Endothelial cell of umbilical vein (primary cell): ENCODE results near the gene SPECC1L. TPM values are rescaled to one million over a fixed set of nuclear protein-coding genes. Genes with fewer than 3 reads are reported as not detected.

Source experiments
- BruUV-seq: library from RNA; stranded (reverse); fragments of 400-500 nt; replicated peaks from 2 replicates; lab custom pipeline; 2021; lab: Mats Ljungman, UMichigan
- CTCF ChIA-PET: fragments of 300-600, 350-600 bp; sonication (Branson Sonifier 250); formaldehyde crosslinking; loops from one replicate; lab custom pipeline; 2021; ENCODE audit warnings: antibody characterized with exemption, inconsistent platforms; lab: Charles Lee
- POLR2A ChIA-PET: fragments of 300-600, 350-600 bp; sonication (Branson Sonifier 250); formaldehyde crosslinking; loops from one replicate; lab custom pipeline; 2021; ENCODE audit warnings: antibody characterized with exemption, inconsistent platforms; lab: Charles Lee
- DNase-seq: peaks from one replicate; pipeline ENCODE4 v3.0.0-alpha.2; 2011; ENCODE audit warnings: low read depth, low spot score
- FAIRE-seq: peaks from 2 replicates; lab custom pipeline; 2011; peaks lifted over from hg19 to GRCh38; lab: Jason Lieb, UNC
- H2AFZ ChIP-seq: 2 replicates; pipeline ENCODE4 v1.6.0; 2012; ENCODE audit warnings: low read depth, low read length, control low read depth, inconsistent platforms
- H3K27ac ChIP-seq: 2 replicates; pipeline ENCODE4 v1.5.1; 2011; ENCODE audit warnings: low read depth, mild to moderate bottlenecking, control low read depth, low read length, moderate library complexity; ENCODE audit not compliant: insufficient read depth
- H3K27me3 ChIP-seq, 2 experiments: 2 replicates each; pipeline versions ENCODE4 v1.6.0 to v1.6.1; 2011; ENCODE audit warnings: low read length in 2 of 2, mixed read lengths in 1 of 2; ENCODE audit not compliant: control insufficient read depth in 2 of 2, insufficient read depth in 2 of 2
- H3K36me3 ChIP-seq, 2 experiments: 2 replicates in 1 of 2; 3 replicates in 1 of 2; pipeline ENCODE4 v1.5.1; 2011; ENCODE audit warnings: low read length in 2 of 2, mild to moderate bottlenecking in 1 of 2, moderate library complexity in 1 of 2; ENCODE audit not compliant: control insufficient read depth in 2 of 2, insufficient read depth in 2 of 2; ENCODE audit errors: extremely low read depth in 1 of 2
- H3K4me1 ChIP-seq: 3 replicates; pipeline ENCODE4 v1.5.1; 2011; ENCODE audit warnings: mild to moderate bottlenecking, low read length; ENCODE audit not compliant: control insufficient read depth, insufficient read depth; ENCODE audit errors: extremely low read depth
- H3K4me2 ChIP-seq: 2 replicates; pipeline ENCODE4 v1.6.1; 2011; ENCODE audit warnings: low read length, control low read depth, mixed read lengths; ENCODE audit not compliant: insufficient read depth
- H3K4me3 ChIP-seq, 3 experiments: fragments of 200-600 bp in 1 of 3; sonication (generic), shearing (Covaris generic) in 1 of 3; replicated peaks in 1 of 3; 2 replicates each; pipeline ENCODE4 v1.5.1; 2011 to 2016; ENCODE audit warnings: control low read depth in 3 of 3, low read length in 3 of 3, mild to moderate bottlenecking in 2 of 3, inconsistent platforms in 1 of 3, low read depth in 1 of 3, moderate library complexity in 1 of 3; ENCODE audit not compliant: insufficient read depth in 1 of 3
- H3K79me2 ChIP-seq: 2 replicates; pipeline ENCODE4 v1.6.0; 2012; ENCODE audit warnings: low read length, inconsistent platforms; ENCODE audit not compliant: control insufficient read depth, insufficient read depth
- H3K9ac ChIP-seq: replicated peaks from 2 replicates; pipeline ENCODE3; 2011; ENCODE audit warnings: low read length, control low read depth; ENCODE audit not compliant: insufficient read depth; ENCODE audit errors: extremely low read depth
- H3K9me1 ChIP-seq: replicated peaks from 3 replicates; pipeline ENCODE4 v1.6.0; 2011; ENCODE audit warnings: mild to moderate bottlenecking, low read length; ENCODE audit not compliant: control insufficient read depth, insufficient read depth; ENCODE audit errors: extremely low read depth
- H3K9me3 ChIP-seq: replicated peaks from 2 replicates; pipeline ENCODE4 v1.5.1; 2012; ENCODE audit warnings: low read length, inconsistent platforms; ENCODE audit not compliant: control insufficient read depth, insufficient read depth
- H4K20me1 ChIP-seq: replicated peaks from 2 replicates; pipeline ENCODE3; 2011; ENCODE audit warnings: mild to moderate bottlenecking, low read length; ENCODE audit not compliant: control insufficient read depth, insufficient read depth; ENCODE audit errors: extremely low read depth
- CTCF ChIP-seq, 2 donors: IDR thresholded peaks; 1 replicate in 1 of 2; 2 replicates in 1 of 2; pipeline ENCODE4 v1.5.1; 2011; ENCODE audit warnings: low read length in 2 of 2, mild to moderate bottlenecking in 2 of 2, moderate library complexity in 2 of 2, control low read depth in 1 of 2, inconsistent platforms in 1 of 2, low read depth in 1 of 2; ENCODE audit not compliant: insufficient read depth in 1 of 2; ENCODE audit errors: extremely low read depth in 1 of 2
- EZH2 ChIP-seq: IDR thresholded peaks from 2 replicates; pipeline ENCODE4 v1.6.1; 2012; ENCODE audit warnings: borderline replicate concordance, low read depth, mild to moderate bottlenecking, moderate library complexity, low read length, inconsistent platforms; ENCODE audit not compliant: severe bottlenecking
- FOS ChIP-seq: IDR thresholded peaks from 2 replicates; pipeline ENCODE4 v1.6.1; 2011; ENCODE audit warnings: mild to moderate bottlenecking, low read length, moderate library complexity, borderline replicate concordance; ENCODE audit not compliant: insufficient read depth
- GATA2 ChIP-seq: IDR thresholded peaks from 2 replicates; pipeline ENCODE4 v1.7.0; 2011; ENCODE audit warnings: low read depth, mild to moderate bottlenecking, moderate library complexity, mixed read lengths, low read length; ENCODE audit not compliant: insufficient read length, insufficient read depth
- JUN ChIP-seq: IDR thresholded peaks from 2 replicates; pipeline ENCODE4 v1.6.1; 2011; ENCODE audit warnings: borderline replicate concordance, low read depth; ENCODE audit not compliant: insufficient read length, insufficient read depth
- MAX ChIP-seq: IDR thresholded peaks from 2 replicates; pipeline ENCODE4 v1.6.1; 2011; ENCODE audit not compliant: insufficient read depth, insufficient read length
- MYC ChIP-seq: IDR thresholded peaks from one replicate; pipeline ENCODE4 v1.6.1; 2011; ENCODE audit warnings: mild to moderate bottlenecking, low read depth, low read length
- POLR2A ChIP-seq: IDR thresholded peaks from 2 replicates; pipeline ENCODE4 v1.6.1; 2012; ENCODE audit warnings: low read depth, mild to moderate bottlenecking, control low read depth, low read length
- POLR2AphosphoS5 ChIP-seq: IDR thresholded peaks from 2 replicates; pipeline ENCODE4 v1.6.1; 2012; ENCODE audit warnings: low read depth, mild to moderate bottlenecking, control low read depth, low read length, moderate library complexity; ENCODE audit not compliant: insufficient read depth
- dilution Hi-C: fragments of 300-500 bp; cut with MboI; formaldehyde crosslinking; loops from one replicate; pipeline ENCODE4 v1.15.0; 2019; ENCODE audit warnings: low sequenced_read_pairs; ENCODE audit not compliant: extremely low pct_ligation_motif_present
- intact Hi-C: fragments of 100-400 bp; cut with micrococcal nuclease; formaldehyde crosslinking; loops from one replicate; pipeline ENCODE4 v1.10.0; 2022
- polyA plus RNA-seq, 4 experiments: library from polyadenylated mRNA; depleted of rRNA in 3 of 4; stranded (reverse) in 3 of 4; unstranded in 1 of 4; fragments of >200 nt; gene quantifications; 2 replicates each; pipeline versions ENCODE4 v1.2.1 to v1.2.3, GENCODE V29; 2011 to 2012; ENCODE audit warnings: missing spikeins in 1 of 4
- total RNA-seq: library from RNA; stranded (reverse); gene quantifications from 2 replicates; pipeline ENCODE4 v1.2.3, GENCODE V29; 2021

The SPECC1L gene
- total and polyA plus RNA-seq, 2 donors (not counting 3 experiments of a cell fraction or from before 2014, with no cell fraction given): 22.8 to 79.3 TPM

GRCh38 chr22:24416095-24416494 lies 145.5 kb downstream of the SPECC1L start:
- no peak for FAIRE-seq
- BruUV-seq: no TSS peak
- dilution Hi-C loops: no loop called here
- POLR2A ChIA-PET: no interaction called here
- no peak for DNase-seq
- H3K9ac ChIP-seq: no peak overlapping the region
- no peak overlapping the region for H2AFZ ChIP-seq
- intact Hi-C loops: no loop called here
- no peaks in the 10 kb centered on the region for H4K20me1 ChIP-seq
- no peaks in the 10 kb centered on the region for H3K9me1 ChIP-seq
- H3K27ac ChIP-seq: no peak overlapping the region
- H3K4me2 ChIP-seq: no peak overlapping the region
- no peak overlapping the region for H3K4me3 ChIP-seq
- no peaks in the 10 kb centered on the region for H3K27me3 ChIP-seq
- peaks cover 0 to 20% of the 10 kb centered on the region in 2 experiments for H3K36me3 ChIP-seq
- no peaks in the 10 kb centered on the region for H3K79me2 ChIP-seq
- CTCF ChIA-PET: interaction anchor here (1.4 to 2.0 kb wide), 2 partner anchors 91 to 106 kb away, joined by 4 to 5 read pairs; no protein-coding TSS in a partner anchor
- peaks cover 28% of the 10 kb centered on the region for H3K4me1 ChIP-seq
- H3K9me3 ChIP-seq: no peaks in the 10 kb centered on the region
- TF ChIP-seq MYC (no peak), POLR2A (no peak), CTCF (IDR thresholded peaks at IDR 0.05; ENCODE audit: extremely low read depth in 1 of 2, insufficient read depth in 1 of 2, low read depth in 1 of 2, low read length in 2 of 2) (no peak), EZH2 (no peak), MAX (no peak), FOS (no peak), JUN (no peak), GATA2 (no peak), POLR2AphosphoS5 (no peak)
